SU-DHL-6 (cell line): Measurements from ENCODE around the gene HSDL2.

Experiments used
- CTCF ChIP-seq: fragments of 200-600 bp; sonication (generic); IDR thresholded peaks from one replicate; pipeline ENCODE4 v1.5.1; 2017; ENCODE audit warnings: antibody characterized with exemption, mild to moderate bottlenecking, low read length, moderate library complexity; ENCODE audit not compliant: insufficient read depth, poor library complexity, severe bottlenecking
- EZH2phosphoT487 ChIP-seq: fragments of 200-600 bp; sonication (generic), shearing (Covaris generic); conservative IDR thresholded peaks from 2 replicates; pipeline ENCODE4 v1.6.1; 2018; ENCODE audit warnings: mild to moderate bottlenecking, antibody characterized with exemption, low read length, moderate library complexity, mixed read lengths

GRCh38 chr9:112503170-112503569, 123.3 kb downstream of the HSDL2 start:
- no peak for TF ChIP-seq CTCF
- no peak for TF ChIP-seq EZH2phosphoT487
